ENCODE results near the gene ALKBH8. TPM values are rescaled to one million over a fixed set of nuclear protein-coding genes. Genes with fewer than 3 reads are reported as not detected.

ALKBH8 gene
- total and polyA plus RNA-seq, 7 donors = 1.2 to 11.1 (median 5.8) TPM

DNA sequence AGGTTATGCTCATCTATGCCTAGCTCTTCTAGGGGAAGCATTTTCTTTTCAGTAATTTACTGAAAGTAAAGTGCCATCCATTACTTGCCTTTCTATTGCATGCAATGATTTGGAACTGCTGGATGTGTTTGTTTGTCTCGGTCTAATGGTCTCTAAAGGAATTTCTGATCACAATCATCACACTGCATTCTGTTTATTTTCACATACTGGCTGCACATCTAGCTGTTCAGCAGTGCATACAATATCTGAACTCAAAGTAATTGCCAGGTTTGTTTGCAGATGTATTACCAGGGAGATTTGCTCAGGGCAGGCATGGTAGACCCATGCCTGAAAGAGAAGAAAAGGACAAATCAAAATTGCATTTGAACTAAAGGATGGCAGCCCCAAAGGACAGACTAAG, 71.5 kb downstream of the ALKBH8 start:
- no peak for DNase-seq
- Histone ChIP-seq H3K27ac (no peak overlapping the region), H3K4me1 (peaks cover 0 to 9% (median 5%) of the 10 kb centered on the region in 4 donors), H3K9me3 (no peaks in the 10 kb centered on the region), H3K4me3 (no peak overlapping the region), H3K36me3 (no peaks in the 10 kb centered on the region), H3K27me3 (no peaks in the 10 kb centered on the region)
- WGBS, 2 donors = 60 to 66% methylated on average over 1 of the region's 1 CpG
- TF ChIP-seq EP300 (IDR thresholded peaks at IDR 0.05) = no peak
- TF ChIP-seq, protein P1, sequence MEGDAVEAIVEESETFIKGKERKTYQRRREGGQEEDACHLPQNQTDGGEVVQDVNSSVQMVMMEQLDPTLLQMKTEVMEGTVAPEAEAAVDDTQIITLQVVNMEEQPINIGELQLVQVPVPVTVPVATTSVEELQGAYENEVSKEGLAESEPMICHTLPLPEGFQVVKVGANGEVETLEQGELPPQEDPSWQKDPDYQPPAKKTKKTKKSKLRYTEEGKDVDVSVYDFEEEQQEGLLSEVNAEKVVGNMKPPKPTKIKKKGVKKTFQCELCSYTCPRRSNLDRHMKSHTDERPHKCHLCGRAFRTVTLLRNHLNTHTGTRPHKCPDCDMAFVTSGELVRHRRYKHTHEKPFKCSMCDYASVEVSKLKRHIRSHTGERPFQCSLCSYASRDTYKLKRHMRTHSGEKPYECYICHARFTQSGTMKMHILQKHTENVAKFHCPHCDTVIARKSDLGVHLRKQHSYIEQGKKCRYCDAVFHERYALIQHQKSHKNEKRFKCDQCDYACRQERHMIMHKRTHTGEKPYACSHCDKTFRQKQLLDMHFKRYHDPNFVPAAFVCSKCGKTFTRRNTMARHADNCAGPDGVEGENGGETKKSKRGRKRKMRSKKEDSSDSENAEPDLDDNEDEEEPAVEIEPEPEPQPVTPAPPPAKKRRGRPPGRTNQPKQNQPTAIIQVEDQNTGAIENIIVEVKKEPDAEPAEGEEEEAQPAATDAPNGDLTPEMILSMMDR (IDR thresholded peaks at IDR 0.05) = no peak
- TF ChIP-seq POLR2AphosphoS5 (IDR thresholded peaks at IDR 0.05) = no peak
- TF ChIP-seq POLR2A (IDR thresholded peaks at IDR 0.05) = no peak
- intact Hi-C loops (cut with DNase I) = no loop called here

DNA sequence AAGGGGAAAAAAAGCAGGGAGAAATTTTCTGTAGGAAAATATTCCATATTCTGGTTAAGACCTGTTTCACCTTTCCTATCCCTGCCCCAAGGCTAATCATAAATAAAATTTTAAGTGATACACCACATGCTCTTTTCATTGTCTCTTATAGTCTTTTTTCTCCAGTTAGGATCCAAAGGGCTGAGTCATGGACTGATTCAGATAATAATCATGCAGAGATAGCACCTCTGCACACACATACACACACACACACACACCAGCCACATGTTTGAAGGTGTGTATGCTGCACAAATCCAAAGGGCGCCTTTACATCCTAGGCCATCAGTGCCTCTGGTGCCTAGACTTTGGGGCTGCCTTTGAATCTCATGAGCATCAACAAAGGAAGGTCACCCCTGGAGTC, 72.4 kb downstream of the ALKBH8 start:
- no peak for DNase-seq
- H3K4me1 ChIP-seq = peaks cover 0 to 9% (median 5%) of the 10 kb centered on the region in 4 donors
- H3K36me3 ChIP-seq = no peaks in the 10 kb centered on the region
- TF ChIP-seq POLR2AphosphoS5 (IDR thresholded peaks at IDR 0.05) (no peak), EP300 (IDR thresholded peaks at IDR 0.05) (no peak), POLR2A (IDR thresholded peaks at IDR 0.05) (no peak)
- TF ChIP-seq, protein P1 (IDR thresholded peaks at IDR 0.05) = no peak
- WGBS, 2 donors = 97 to 98% methylated on average over 1 of the region's 1 CpG
- intact Hi-C loops (cut with DNase I) = no loop called here
- H3K4me3 ChIP-seq = no peak overlapping the region
- H3K27me3 ChIP-seq = no peaks in the 10 kb centered on the region
- no peak overlapping the region for H3K27ac ChIP-seq
- H3K9me3 ChIP-seq = no peaks in the 10 kb centered on the region

- DNase-seq = no peak
- TF ChIP-seq POLR2A (IDR thresholded peaks at IDR 0.05) (no peak), POLR2AphosphoS5 (IDR thresholded peaks at IDR 0.05) (no peak), EP300 (IDR thresholded peaks at IDR 0.05) (no peak)
- TF ChIP-seq, protein P1 (IDR thresholded peaks at IDR 0.05) = no peak
- Histone ChIP-seq H3K9me3 (no peaks in the 10 kb centered on the region), H3K4me1 (peaks cover 0 to 3% (median 1%) of the 10 kb centered on the region in 4 donors), H3K27me3 (no peaks in the 10 kb centered on the region), H3K4me3 (no peak overlapping the region), H3K36me3 (no peaks in the 10 kb centered on the region), H3K27ac (no peak overlapping the region)
- intact Hi-C loops (cut with DNase I) = no loop called here
- WGBS, 2 donors = 88 to 93% methylated on average over 2 of the region's 2 CpGs
These were observed 74.7 kb downstream of the ALKBH8 start for GRCh38 chr11:107490836-107491235.

GRCh38 chr11:107482234-107482633, 83.3 kb downstream of the ALKBH8 start:
- intact Hi-C loops (cut with DNase I) = no loop called here
- Histone ChIP-seq H3K36me3 (no peaks in the 10 kb centered on the region), H3K4me3 (no peak overlapping the region), H3K4me1 (no peaks in the 10 kb centered on the region), H3K27ac (no peak overlapping the region), H3K9me3 (no peaks in the 10 kb centered on the region), H3K27me3 (no peaks in the 10 kb centered on the region)
- TF ChIP-seq, protein P1 (IDR thresholded peaks at IDR 0.05) = no peak
- TF ChIP-seq POLR2AphosphoS5 (IDR thresholded peaks at IDR 0.05) = no peak
- no peak for TF ChIP-seq EP300 (IDR thresholded peaks at IDR 0.05)
- no peak for TF ChIP-seq POLR2A (IDR thresholded peaks at IDR 0.05)
- no peak for DNase-seq

DNA sequence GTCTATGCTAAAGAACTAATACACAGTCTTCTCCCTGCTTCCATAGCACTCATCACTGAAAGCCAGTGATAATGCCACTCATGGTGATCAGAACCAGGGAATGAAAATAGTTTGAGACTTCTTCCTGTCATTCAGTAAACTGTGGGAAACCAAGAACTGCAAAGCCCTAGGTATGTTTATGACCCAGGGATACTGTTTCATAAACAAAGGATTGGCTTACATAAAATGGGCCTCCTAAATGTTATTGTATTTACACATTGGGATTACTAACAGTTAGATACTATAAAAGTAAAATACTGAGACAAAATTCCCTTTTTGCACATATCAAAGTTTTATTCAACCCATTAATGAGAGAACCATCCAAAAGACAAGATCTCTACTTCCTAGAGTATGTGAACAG, 86.6 kb downstream of the ALKBH8 start:
- no peaks in the 10 kb centered on the region for H3K9me3 ChIP-seq
- no peak overlapping the region for H3K4me3 ChIP-seq
- no peaks in the 10 kb centered on the region for H3K27me3 ChIP-seq
- no peaks in the 10 kb centered on the region for H3K4me1 ChIP-seq
- H3K27ac ChIP-seq = no peak overlapping the region
- no peaks in the 10 kb centered on the region for H3K36me3 ChIP-seq
- TF ChIP-seq POLR2A (IDR thresholded peaks at IDR 0.05) (no peak), EP300 (IDR thresholded peaks at IDR 0.05) (no peak), POLR2AphosphoS5 (IDR thresholded peaks at IDR 0.05) (no peak)
- TF ChIP-seq, protein P1 (IDR thresholded peaks at IDR 0.05) = no peak
- DNase-seq = no peak
- intact Hi-C loops (cut with DNase I) = no loop called here

Measured in sigmoid colon (tissue), 7 donors.